ENCODE results near the gene SRRM5.

SRRM5 gene

DNA sequence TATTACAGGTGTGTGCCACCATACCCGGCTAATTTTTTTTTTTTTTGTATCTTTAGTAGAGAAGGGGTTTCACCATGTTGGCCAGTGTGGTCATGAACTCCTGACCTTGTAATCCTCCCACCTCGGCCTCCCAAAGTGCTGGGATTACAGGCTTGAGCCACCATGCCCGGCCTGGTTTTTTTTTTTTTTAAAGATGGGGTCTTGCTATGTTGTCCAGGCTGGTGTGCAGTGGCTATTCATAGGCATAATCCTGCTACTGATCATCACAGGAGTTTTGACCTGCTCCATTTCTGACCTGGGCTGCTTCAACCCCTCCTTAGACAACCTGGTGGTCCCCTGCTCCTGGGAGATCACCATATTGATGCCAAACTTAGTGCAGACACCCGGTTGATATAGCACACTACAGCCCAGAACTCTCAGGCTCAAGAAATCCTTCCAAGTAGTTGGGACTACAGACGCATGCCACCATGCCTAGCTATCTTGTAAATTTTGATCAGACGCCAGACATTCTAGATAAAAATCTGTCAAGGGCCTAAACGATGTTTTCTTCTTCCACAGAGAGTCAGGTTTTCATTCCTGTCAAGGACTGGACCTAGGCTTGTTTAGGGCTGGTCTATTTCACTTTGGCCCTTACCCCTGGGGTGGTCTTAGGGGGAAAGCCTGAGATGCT is 48.5 kb downstream of the SRRM5 start:
- Histone ChIP-seq H3K27me3 (ENCODE audit: low read depth, low read length) (no peaks in the 10 kb centered on the region), H3K36me3 (ENCODE audit: control insufficient read depth in 1 of 2, insufficient read depth in 2 of 2, low read length in 2 of 2) (peaks cover 19 to 48% of the 10 kb centered on the region in 2 donors), H3K4me3 (ENCODE audit: low read depth in 1 of 2, low read length in 2 of 2) (no peak overlapping the region), H3K4me1 (ENCODE audit: control insufficient read depth in 1 of 2, insufficient read depth in 2 of 2, low read length in 2 of 2) (no peaks in the 10 kb centered on the region), H3K9me3 (ENCODE audit: control insufficient read depth in 1 of 2, low read length in 2 of 2) (no peaks in the 10 kb centered on the region), H3K27ac (ENCODE audit: low read length) (no peak overlapping the region)

GRCh38 chr19:43660971-43661360 is 49.1 kb downstream of the SRRM5 start:
- peaks cover 17 to 44% of the 10 kb centered on the region in 2 donors for H3K36me3 ChIP-seq (ENCODE audit: control insufficient read depth in 1 of 2, insufficient read depth in 2 of 2, low read length in 2 of 2)
- H3K9me3 ChIP-seq (ENCODE audit: control insufficient read depth in 1 of 2, low read length in 2 of 2) = no peaks in the 10 kb centered on the region
- no peak overlapping the region for H3K4me3 ChIP-seq (ENCODE audit: low read depth in 1 of 2, low read length in 2 of 2)
- H3K27me3 ChIP-seq (ENCODE audit: low read depth, low read length) = no peaks in the 10 kb centered on the region
- no peaks in the 10 kb centered on the region for H3K4me1 ChIP-seq (ENCODE audit: control insufficient read depth in 1 of 2, insufficient read depth in 2 of 2, low read length in 2 of 2)
- H3K27ac ChIP-seq (ENCODE audit: low read length) = no peak overlapping the region

DNA sequence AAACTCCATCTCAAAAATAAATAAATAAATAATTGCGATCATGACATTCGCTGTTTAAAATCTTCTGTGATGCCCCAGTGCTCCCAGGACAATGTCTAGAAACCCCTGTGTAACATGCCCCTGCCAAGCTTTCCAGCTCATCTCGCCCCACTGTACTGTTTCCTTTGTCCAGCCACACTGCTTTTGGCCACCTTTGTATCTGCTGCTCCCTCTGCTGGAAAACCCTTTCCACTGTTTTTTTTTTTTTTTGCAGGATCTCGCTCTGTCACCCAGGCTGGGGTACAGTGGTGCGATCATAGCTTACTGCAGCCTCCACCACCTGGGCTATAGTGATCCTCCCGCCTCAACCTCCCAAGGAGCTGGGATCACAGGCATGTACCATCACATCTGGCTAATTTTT is 50.6 kb downstream of the SRRM5 start:
- no peak overlapping the region for H3K4me3 ChIP-seq (ENCODE audit: low read depth in 1 of 2, low read length in 2 of 2)
- H3K36me3 ChIP-seq (ENCODE audit: control insufficient read depth in 1 of 2, insufficient read depth in 2 of 2, low read length in 2 of 2) = peaks cover 17 to 40% of the 10 kb centered on the region in 2 donors
- no peak overlapping the region for H3K27ac ChIP-seq (ENCODE audit: low read length)
- H3K9me3 ChIP-seq (ENCODE audit: control insufficient read depth in 1 of 2, low read length in 2 of 2) = no peaks in the 10 kb centered on the region
- peaks cover 0 to 5% of the 10 kb centered on the region in 2 donors for H3K4me1 ChIP-seq (ENCODE audit: control insufficient read depth in 1 of 2, insufficient read depth in 2 of 2, low read length in 2 of 2)
- H3K27me3 ChIP-seq (ENCODE audit: low read depth, low read length) = no peaks in the 10 kb centered on the region

DNA sequence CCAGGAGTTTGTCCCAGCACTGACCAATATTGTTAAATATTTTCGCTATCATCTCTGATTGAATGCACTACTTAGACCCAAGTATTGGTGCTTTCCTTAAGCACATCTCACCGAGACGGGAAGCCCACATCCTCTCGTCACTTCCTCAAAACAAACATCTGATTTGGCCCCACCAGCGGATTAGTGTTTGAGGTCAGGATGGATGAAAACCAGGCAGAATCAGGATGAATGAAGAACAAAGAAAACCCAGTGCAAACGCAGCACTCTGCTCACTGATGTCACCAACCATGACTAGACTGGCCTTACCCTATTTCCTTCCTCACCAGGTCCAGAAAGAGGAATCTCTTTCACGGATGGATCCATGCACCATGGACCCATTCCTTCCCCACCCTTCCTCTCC is 52.1 kb downstream of the SRRM5 start:
- Histone ChIP-seq H3K27ac (ENCODE audit: low read length) (no peak overlapping the region), H3K4me1 (ENCODE audit: control insufficient read depth in 1 of 2, insufficient read depth in 2 of 2, low read length in 2 of 2) (peaks cover 0 to 8% of the 10 kb centered on the region in 2 donors), H3K27me3 (ENCODE audit: low read depth, low read length) (no peaks in the 10 kb centered on the region), H3K36me3 (ENCODE audit: control insufficient read depth in 1 of 2, insufficient read depth in 2 of 2, low read length in 2 of 2) (peaks cover 17 to 35% of the 10 kb centered on the region in 2 donors), H3K9me3 (ENCODE audit: control insufficient read depth in 1 of 2, low read length in 2 of 2) (no peaks in the 10 kb centered on the region), H3K4me3 (ENCODE audit: low read depth in 1 of 2, low read length in 2 of 2) (no peak overlapping the region)

Measured in muscle layer of duodenum (tissue), 2 donors.